Endothelial cell (in vitro differentiated cells): ENCODE data around the gene TCEANC2. TPM values are rescaled to one million over a fixed set of nuclear protein-coding genes. Genes with fewer than 3 reads are reported as not detected.

Experiments
- DNase-seq: peaks from one replicate; pipeline ENCODE4 v3.0.0; 2021; ENCODE audit warnings: low spot score
- H3K27ac Mint-ChIP-seq: one replicate; pipeline ENCODE4 v1.8.0; 2021; ENCODE audit warnings: mixed read lengths, inconsistent platforms; ENCODE audit not compliant: unreplicated experiment
- H3K27me3 Mint-ChIP-seq: one replicate; pipeline ENCODE4 v1.8.0; 2021; ENCODE audit warnings: mild to moderate bottlenecking, moderate library complexity, mixed read lengths, inconsistent platforms; ENCODE audit not compliant: unreplicated experiment
- H3K36me3 Mint-ChIP-seq: one replicate; pipeline ENCODE4 v1.8.0; 2021; ENCODE audit warnings: mild to moderate bottlenecking, low read depth, mixed read lengths, inconsistent platforms; ENCODE audit not compliant: unreplicated experiment
- H3K4me1 Mint-ChIP-seq: one replicate; pipeline ENCODE4 v1.8.0; 2021; ENCODE audit warnings: mild to moderate bottlenecking, mixed read lengths, inconsistent platforms; ENCODE audit not compliant: unreplicated experiment
- H3K4me3 Mint-ChIP-seq: one replicate; pipeline ENCODE4 v1.8.0; 2021; ENCODE audit warnings: mild to moderate bottlenecking, mixed read lengths, inconsistent platforms; ENCODE audit not compliant: unreplicated experiment
- H3K9me3 Mint-ChIP-seq: one replicate; pipeline ENCODE4 v1.8.0; 2021; ENCODE audit warnings: mixed read lengths, inconsistent platforms; ENCODE audit not compliant: unreplicated experiment
- CTCF ChIP-seq: fragments of 200-600 bp; sonication (generic); IDR thresholded peaks from one replicate; pipeline ENCODE4 v1.5.0; 2021; ENCODE audit warnings: antibody characterized with exemption; ENCODE audit not compliant: unreplicated experiment
- total RNA-seq: library from RNA; stranded (reverse); fragmentation: NEBNext Ultra II Directional; extraction: Animal tissue kit (Norgen Biotek cat#: 25700); gene quantifications from one replicate; pipeline ENCODE4 v1.2.1, GENCODE V29; 2021; ENCODE audit not compliant: unreplicated experiment

Gene TCEANC2
- total RNA-seq, 1 donor from 2014 or later = 6.3 TPM

GRCh38 chr1:54124472-54124871, 71.1 kb downstream of the TCEANC2 start:
- no peaks in the 10 kb centered on the region for H3K9me3 Mint-ChIP-seq
- H3K27me3 Mint-ChIP-seq = peaks cover 13% of the 10 kb centered on the region
- TF ChIP-seq CTCF = no peak
- no peak overlapping the region for H3K27ac Mint-ChIP-seq
- H3K4me3 Mint-ChIP-seq = no peak overlapping the region
- peaks cover 3% of the 10 kb centered on the region for H3K36me3 Mint-ChIP-seq
- H3K4me1 Mint-ChIP-seq = peaks cover 22% of the 10 kb centered on the region
- DNase-seq = no peak

- no peak overlapping the region for H3K27ac Mint-ChIP-seq
- peaks cover 3% of the 10 kb centered on the region for H3K36me3 Mint-ChIP-seq
- no peak for TF ChIP-seq CTCF
- no peak overlapping the region for H3K4me3 Mint-ChIP-seq
- peaks cover 22% of the 10 kb centered on the region for H3K4me1 Mint-ChIP-seq
- no peak for DNase-seq
- H3K27me3 Mint-ChIP-seq = peaks cover 13% of the 10 kb centered on the region
- H3K9me3 Mint-ChIP-seq = no peaks in the 10 kb centered on the region
These were observed 71.5 kb downstream of the TCEANC2 start for GRCh38 chr1:54124906-54125305.

GRCh38 chr1:54125386-54126070, 72.1 kb downstream of the TCEANC2 start:
- Mint-ChIP-seq H3K27ac (no peak overlapping the region), H3K4me1 (peaks cover 22% of the 10 kb centered on the region), H3K9me3 (no peaks in the 10 kb centered on the region), H3K36me3 (peaks cover 3% of the 10 kb centered on the region), H3K4me3 (no peak overlapping the region), H3K27me3 (peaks cover 13% of the 10 kb centered on the region)
- TF ChIP-seq CTCF = no peak
- no peak for DNase-seq

DNA sequence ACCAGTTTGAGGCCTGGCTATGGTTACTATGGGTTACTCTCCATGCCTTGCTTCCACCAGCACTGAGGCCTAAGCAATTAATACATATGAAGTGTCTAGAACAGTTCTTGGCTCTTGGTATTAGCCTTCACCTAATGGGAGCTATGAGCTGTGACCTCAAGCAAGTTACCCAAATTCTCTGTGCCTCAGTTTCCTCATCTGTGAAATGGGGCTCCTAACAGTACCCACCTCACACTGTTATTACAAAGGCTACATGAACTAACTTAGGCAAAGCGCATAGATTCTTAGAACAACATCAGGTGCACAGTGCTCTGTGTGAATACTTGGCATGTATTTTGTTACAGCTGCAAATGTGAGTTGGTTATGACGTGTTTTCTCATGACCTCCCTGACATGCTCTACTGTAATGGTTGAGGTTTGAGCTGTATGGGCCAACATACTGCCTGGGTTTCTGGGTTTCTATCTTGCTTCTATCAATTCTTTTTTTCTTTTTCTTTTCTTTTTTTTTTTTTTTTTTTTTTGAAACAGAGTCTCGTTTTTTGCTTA, 72.9 kb downstream of the TCEANC2 start:
- no peak for TF ChIP-seq CTCF
- Mint-ChIP-seq H3K36me3 (peaks cover 3% of the 10 kb centered on the region), H3K27ac (no peak overlapping the region), H3K4me1 (peaks cover 22% of the 10 kb centered on the region), H3K27me3 (peaks cover 13% of the 10 kb centered on the region), H3K4me3 (no peak overlapping the region), H3K9me3 (no peaks in the 10 kb centered on the region)
- DNase-seq = no peak

DNA sequence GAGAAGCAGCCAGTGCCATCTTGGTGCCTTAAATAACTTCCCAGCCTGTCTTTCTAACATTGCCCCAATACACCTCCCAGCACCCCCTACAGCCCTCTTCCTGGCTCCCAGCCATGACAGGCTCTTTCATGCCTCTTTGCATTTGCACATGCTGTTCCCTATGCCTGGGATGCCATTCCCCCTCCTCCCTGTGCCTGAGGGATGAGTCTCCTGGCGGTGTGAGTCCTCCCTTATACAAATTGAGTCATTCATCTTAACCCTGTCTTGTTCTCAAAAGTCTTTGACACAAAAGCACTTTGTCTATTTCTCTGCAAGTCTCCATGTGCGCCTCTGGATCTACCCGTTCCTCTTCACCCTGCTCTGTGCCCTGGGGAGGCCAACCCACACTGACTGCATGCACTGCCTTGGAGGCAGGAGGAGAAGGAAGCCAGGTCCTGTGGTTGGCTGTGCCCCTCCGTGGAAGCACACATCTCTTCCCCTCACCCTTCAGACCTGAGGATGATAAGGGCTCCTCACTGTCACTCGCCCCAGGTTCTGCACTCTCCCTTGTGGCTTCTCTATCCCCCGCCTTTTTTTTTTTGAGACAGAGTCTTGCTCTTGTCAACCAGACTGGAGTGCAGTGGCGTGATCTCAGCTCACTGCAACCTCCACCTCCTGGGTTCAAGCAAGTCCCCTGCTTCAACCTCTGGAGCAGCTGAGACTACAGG, 74.3 kb downstream of the TCEANC2 start:
- Mint-ChIP-seq H3K4me3 (no peak overlapping the region), H3K27me3 (peaks cover 11% of the 10 kb centered on the region), H3K27ac (no peak overlapping the region), H3K9me3 (no peaks in the 10 kb centered on the region), H3K4me1 (peaks cover 12% of the 10 kb centered on the region), H3K36me3 (peaks cover 3% of the 10 kb centered on the region)
- no peak for DNase-seq
- no peak for TF ChIP-seq CTCF
